Skeletal muscle cell (primary cell): ENCODE data around the gene MDM2.
"Not testable (repeated sequence)": the region's sequence is repeated elsewhere in the genome, so short reads cannot be mapped to it uniquely, and the experiment has no call there.

Source experiments
- DNase-seq: peaks from one replicate; pipeline ENCODE4 v3.0.0-alpha.2; 2010; ENCODE audit warnings: low read depth
- H3K4me3 ChIP-seq: 2 replicates; pipeline ENCODE4 v1.5.1; 2011; ENCODE audit warnings: low read depth, mild to moderate bottlenecking, control low read depth, low read length, moderate library complexity

MDM2 gene

GRCh38 chr12:68784015-68784414 lies 24.0 kb upstream of the MDM2 start:
- DNase-seq, result no peak
- no peak overlapping the region for H3K4me3 ChIP-seq

- DNase-seq, result no peak
Observed at GRCh38 chr12:68785358-68785757, 22.6 kb upstream of the MDM2 start.

GRCh38 chr12:68785823-68786222 lies 22.2 kb upstream of the MDM2 start:
- H3K4me3 ChIP-seq, result no peak overlapping the region
- no peak for DNase-seq

More at GRCh38 chr12:68785358-68785757, 22.6 kb upstream of the MDM2 start:
- H3K4me3 ChIP-seq, result no peak overlapping the region

- no peak overlapping the region for H3K4me3 ChIP-seq
- no peak for DNase-seq
Observed at GRCh38 chr12:68786929-68787328, 21.0 kb upstream of the MDM2 start.

GRCh38 chr12:68788554-68789143 lies 19.3 kb upstream of the MDM2 start:
- H3K4me3 ChIP-seq, result no peak overlapping the region
- DNase-seq, result no peak

- DNase-seq, result no peak
- no peak overlapping the region for H3K4me3 ChIP-seq
Observed at GRCh38 chr12:68789144-68789878, 18.7 kb upstream of the MDM2 start.

GRCh38 chr12:68790081-68790951 lies 17.7 kb upstream of the MDM2 start:
- H3K4me3 ChIP-seq, result no peak overlapping the region
- no peak for DNase-seq

- DNase-seq, result no peak
- H3K4me3 ChIP-seq, result no peak overlapping the region
Observed at GRCh38 chr12:68790952-68791234, 17.1 kb upstream of the MDM2 start.

- H3K4me3 ChIP-seq, result no peak overlapping the region
- DNase-seq, result no peak
Observed at GRCh38 chr12:68791897-68792481, 16.0 kb upstream of the MDM2 start.

- DNase-seq, result no peak
- H3K4me3 ChIP-seq, result no peak overlapping the region
Observed at GRCh38 chr12:68792952-68793351, 15.0 kb upstream of the MDM2 start.

GRCh38 chr12:68793436-68793835 lies 14.5 kb upstream of the MDM2 start:
- no peak overlapping the region for H3K4me3 ChIP-seq
- no peak for DNase-seq

- DNase-seq, result no peak
Observed at GRCh38 chr12:68793975-68794652, 13.9 kb upstream of the MDM2 start.

GRCh38 chr12:68794653-68795251 lies 13.2 kb upstream of the MDM2 start:
- peak; percentile 31 for DNase-seq
- no peak overlapping the region for H3K4me3 ChIP-seq

More at GRCh38 chr12:68793975-68794652, 13.9 kb upstream of the MDM2 start:
- no peak overlapping the region for H3K4me3 ChIP-seq

GRCh38 chr12:68796399-68796798 lies 11.6 kb upstream of the MDM2 start:
- no peak for DNase-seq
- no peak overlapping the region for H3K4me3 ChIP-seq

- no peak overlapping the region for H3K4me3 ChIP-seq
- no peak for DNase-seq
Observed at GRCh38 chr12:68798882-68799234, 9.1 kb upstream of the MDM2 start.

GRCh38 chr12:68800294-68800693 lies 7.7 kb upstream of the MDM2 start:
- no peak overlapping the region for H3K4me3 ChIP-seq
- DNase-seq, result no peak

- not testable (repeated sequence) for DNase-seq, H3K4me3 ChIP-seq
Observed at GRCh38 chr12:68801124-68801523, 6.9 kb upstream of the MDM2 start.

- not testable (repeated sequence) for DNase-seq, H3K4me3 ChIP-seq
Observed at GRCh38 chr12:68802372-68802745, 5.6 kb upstream of the MDM2 start.

- not testable (repeated sequence) for DNase-seq, H3K4me3 ChIP-seq
Observed at GRCh38 chr12:68802911-68803651, 4.9 kb upstream of the MDM2 start.
